Activated T-helper 9 cell treated with anti-CD3 and anti-CD28 coated beads, Interleukin-2, amount 50 U/mL, for 16 hours (primary cell): ENCODE results near the gene COL4A6.

Experiments
- DNase-seq: peaks from one replicate; pipeline ENCODE4 v3.0.0-alpha.2; 2020; ENCODE audit warnings: low read depth

The COL4A6 gene

GRCh38 chrX:108331126-108331909 lies 106.9 kb downstream of the COL4A6 start:
- no peak for DNase-seq

GRCh38 chrX:108323751-108324150 lies 114.5 kb downstream of the COL4A6 start:
- no peak for DNase-seq

GRCh38 chrX:108322234-108322633 lies 116.0 kb downstream of the COL4A6 start:
- DNase-seq: no peak

GRCh38 chrX:108316456-108316855 lies 121.8 kb downstream of the COL4A6 start:
- DNase-seq: no peak

GRCh38 chrX:108313669-108314068 lies 124.6 kb downstream of the COL4A6 start:
- no peak for DNase-seq

GRCh38 chrX:108312957-108313356 lies 125.3 kb downstream of the COL4A6 start:
- DNase-seq: no peak

- DNase-seq: no peak
These were observed 126.2 kb downstream of the COL4A6 start for GRCh38 chrX:108312011-108312410.

- no peak for DNase-seq
These were observed 127.7 kb downstream of the COL4A6 start for GRCh38 chrX:108310506-108310905.

- no peak for DNase-seq
These were observed 129.1 kb downstream of the COL4A6 start for GRCh38 chrX:108309144-108309543.

- no peak for DNase-seq
These were observed 130.8 kb downstream of the COL4A6 start for GRCh38 chrX:108307132-108308085.

- no peak for DNase-seq
These were observed 132.1 kb downstream of the COL4A6 start for GRCh38 chrX:108306086-108306485.

GRCh38 chrX:108304757-108305156 lies 133.5 kb downstream of the COL4A6 start:
- DNase-seq: no peak

- DNase-seq: no peak
These were observed 134.0 kb downstream of the COL4A6 start for GRCh38 chrX:108304210-108304609.

- DNase-seq: no peak
These were observed 134.5 kb downstream of the COL4A6 start for GRCh38 chrX:108303682-108304081.

- DNase-seq: no peak
These were observed 138.5 kb downstream of the COL4A6 start for GRCh38 chrX:108299704-108300103.

- DNase-seq: no peak
These were observed 139.1 kb downstream of the COL4A6 start for GRCh38 chrX:108299101-108299591.

GRCh38 chrX:108298165-108298602 lies 140.0 kb downstream of the COL4A6 start:
- no peak for DNase-seq

- DNase-seq: no peak
These were observed 140.9 kb downstream of the COL4A6 start for GRCh38 chrX:108297290-108297689.

- DNase-seq: no peak
These were observed 146.2 kb downstream of the COL4A6 start for GRCh38 chrX:108292053-108292452.

- DNase-seq: no peak
These were observed 152.3 kb downstream of the COL4A6 start for GRCh38 chrX:108285918-108286317.

GRCh38 chrX:108285356-108285755 lies 152.9 kb downstream of the COL4A6 start:
- DNase-seq: no peak

- no peak for DNase-seq
These were observed 162.5 kb downstream of the COL4A6 start for GRCh38 chrX:108275732-108276131.

- DNase-seq: no peak
These were observed 166.8 kb downstream of the COL4A6 start for GRCh38 chrX:108271397-108271787.
